GM19397 (cell line): Measurements from ENCODE around the gene AMPD2.

Source experiments
- ATAC-seq: cut with Tn5 transposase; IDR thresholded peaks from one replicate; pipeline ENCODE4 v1.9.1; 2021; ENCODE audit warnings: mild to moderate bottlenecking, moderate library complexity; ENCODE audit not compliant: unreplicated experiment

Gene AMPD2

DNA sequence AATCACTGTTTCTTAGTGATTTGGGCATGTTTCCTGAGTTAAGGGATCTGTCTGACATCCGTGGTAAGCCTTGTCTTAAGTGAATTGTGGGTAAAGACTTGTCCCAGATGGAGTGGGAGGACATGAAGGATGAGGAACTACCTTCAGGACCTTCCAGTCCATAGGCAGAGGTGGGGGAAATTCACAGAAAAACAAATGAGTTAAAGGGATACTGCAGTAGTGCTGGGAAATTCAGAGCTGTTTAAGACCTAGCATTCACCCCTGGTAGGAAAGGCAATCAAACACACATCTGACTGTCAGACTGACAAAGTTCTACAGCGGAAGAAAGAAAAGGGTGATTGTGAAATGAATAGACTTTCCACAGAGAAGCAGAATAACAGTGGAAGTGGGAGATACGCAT, 3.2 kb upstream of the AMPD2 start:
- ATAC-seq: no peak

DNA sequence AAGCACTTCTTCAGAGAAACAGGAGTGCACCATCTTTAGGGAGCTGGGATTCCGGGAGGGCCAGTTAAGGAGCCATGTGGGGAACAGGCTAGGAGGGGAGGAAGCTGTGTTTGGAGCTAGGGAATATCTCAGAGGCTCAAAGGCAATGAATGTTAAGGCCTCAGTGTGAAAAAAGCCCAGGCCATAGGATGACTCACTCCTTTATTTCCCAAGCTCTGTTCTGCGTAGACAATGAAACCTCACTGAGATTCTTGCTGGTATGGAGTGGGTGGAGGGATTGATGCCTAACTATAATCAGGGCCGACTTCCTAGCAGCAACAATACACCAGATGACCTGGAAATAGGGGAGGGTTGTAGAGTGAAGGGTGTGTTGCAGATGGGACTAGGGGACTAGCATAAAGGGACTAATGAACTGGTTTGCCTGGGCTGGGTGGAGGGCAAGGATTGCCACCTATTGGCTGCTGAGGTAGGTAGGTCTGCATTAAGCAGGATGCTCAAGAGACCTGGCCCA, 2.3 kb upstream of the AMPD2 start:
- ATAC-seq: no peak

DNA sequence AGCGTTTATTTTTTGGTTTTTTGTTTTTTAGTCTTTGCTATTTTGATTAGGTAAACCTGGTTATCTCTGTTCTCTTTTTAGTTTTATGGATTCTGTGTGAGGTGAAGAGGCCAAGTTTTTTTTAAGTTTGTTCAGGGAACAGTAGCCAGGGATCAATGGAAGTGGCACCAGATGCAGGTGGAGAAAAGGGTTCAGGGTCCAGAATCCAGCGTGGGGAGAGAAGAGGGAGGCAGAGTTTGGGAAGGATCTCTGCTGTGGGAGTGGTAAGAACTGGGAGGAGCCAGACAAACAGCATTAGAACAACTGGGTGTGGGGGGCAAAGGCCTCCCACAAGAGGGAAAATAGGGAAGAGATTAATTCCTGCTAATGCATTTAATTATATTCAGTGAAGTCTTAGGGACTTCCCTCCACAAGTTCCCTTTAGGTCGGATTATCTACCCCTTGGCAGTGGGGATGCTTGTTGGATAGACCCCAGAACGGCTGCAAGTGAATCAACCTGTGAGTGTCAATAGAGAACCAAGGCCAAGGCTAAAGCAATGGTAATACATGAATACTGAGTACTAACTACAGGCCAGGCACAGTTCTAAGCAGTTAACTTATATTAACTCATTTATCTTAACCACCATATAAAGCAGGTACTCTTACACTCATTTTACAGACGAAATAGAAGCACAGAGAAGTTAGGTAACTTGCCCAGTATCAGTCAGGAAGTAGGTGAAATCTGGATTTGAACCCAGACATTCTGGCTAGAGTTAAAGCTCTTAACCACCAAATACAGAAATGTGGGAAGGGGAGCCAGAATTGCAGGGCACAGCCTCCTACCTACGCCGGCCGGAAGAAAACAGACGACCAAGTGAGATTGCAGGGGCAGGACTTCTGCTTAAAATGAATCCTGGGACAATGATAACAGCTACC, 719 bp upstream of the AMPD2 start:
- ATAC-seq: no peak

DNA sequence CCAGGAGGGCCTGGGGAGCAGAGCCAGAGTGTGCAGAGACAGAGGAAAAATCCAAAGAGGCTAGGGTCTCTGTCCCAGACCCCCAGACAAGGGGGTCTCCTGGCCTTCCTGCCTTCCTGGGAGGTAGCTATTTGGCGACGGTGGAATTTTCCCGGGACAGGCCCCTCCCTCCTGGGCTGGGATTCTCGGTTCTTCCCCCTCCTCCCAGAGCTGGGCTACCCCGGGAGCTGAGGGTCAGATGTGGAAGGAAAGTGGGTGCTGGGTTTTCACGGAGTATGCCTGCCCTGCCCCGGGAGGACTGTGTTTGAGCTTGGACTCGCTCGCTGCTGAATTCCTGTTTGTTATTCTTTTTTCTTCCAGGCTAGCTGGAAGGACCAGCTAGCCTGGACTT, 759 bp downstream of the AMPD2 start:
- ATAC-seq: peak; percentile 2

DNA sequence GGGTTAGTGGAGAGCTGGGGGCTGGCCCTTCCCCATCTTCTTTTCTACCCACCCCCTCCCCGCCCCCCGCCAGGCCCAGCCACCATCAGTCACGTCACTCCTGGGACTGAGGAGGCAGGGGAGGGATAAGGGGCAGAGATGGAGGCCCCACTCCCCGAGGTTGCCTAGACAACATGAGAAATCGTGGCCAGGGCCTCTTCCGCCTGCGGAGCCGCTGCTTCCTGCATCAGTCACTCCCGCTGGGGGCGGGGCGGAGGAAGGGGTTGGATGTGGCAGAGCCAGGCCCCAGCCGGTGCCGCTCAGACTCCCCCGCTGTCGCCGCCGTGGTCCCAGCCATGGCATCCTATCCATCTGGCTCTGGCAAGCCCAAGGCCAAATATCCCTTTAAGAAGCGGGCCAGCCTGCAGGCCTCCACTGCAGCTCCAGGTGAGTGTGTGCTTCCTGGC, 1.2 kb downstream of the AMPD2 start:
- peak; percentile 61 for ATAC-seq

DNA sequence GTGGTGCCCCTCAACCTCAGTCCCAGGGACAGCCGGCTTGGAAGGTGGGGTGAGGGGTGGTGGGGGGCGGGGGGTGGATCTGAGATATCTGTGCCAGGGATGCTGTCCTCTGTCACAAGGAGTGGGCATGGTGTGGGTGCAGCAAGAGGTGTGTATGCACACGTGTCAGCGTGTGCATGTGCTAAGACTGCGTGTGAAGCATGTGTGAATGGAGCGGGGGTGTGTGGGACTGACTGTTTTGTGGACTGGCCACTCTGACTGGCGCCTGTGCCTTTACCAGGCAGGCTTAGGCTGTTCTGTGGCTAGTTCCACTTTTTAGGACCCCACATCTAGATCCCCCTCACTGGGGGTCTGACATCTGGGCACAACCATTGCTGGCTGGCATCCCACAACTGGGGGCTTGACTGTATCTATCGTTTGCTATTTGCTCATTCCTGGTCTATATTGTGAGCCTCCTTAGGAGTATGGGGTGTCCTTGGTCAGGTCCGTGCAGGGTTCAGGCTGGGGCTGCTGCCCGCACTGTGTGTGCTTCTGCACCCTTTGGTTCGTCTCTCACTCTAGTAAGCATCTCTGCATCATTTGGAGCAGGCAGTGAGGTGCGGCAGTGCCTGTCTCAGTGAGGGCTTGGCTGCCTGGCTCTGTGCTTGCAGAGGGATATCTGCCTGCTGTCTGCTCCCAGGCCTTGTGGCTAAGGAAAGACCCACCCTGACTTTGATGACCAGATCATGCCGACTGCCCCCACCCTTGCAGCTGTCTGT, 1.9 kb downstream of the AMPD2 start:
- ATAC-seq: no peak

DNA sequence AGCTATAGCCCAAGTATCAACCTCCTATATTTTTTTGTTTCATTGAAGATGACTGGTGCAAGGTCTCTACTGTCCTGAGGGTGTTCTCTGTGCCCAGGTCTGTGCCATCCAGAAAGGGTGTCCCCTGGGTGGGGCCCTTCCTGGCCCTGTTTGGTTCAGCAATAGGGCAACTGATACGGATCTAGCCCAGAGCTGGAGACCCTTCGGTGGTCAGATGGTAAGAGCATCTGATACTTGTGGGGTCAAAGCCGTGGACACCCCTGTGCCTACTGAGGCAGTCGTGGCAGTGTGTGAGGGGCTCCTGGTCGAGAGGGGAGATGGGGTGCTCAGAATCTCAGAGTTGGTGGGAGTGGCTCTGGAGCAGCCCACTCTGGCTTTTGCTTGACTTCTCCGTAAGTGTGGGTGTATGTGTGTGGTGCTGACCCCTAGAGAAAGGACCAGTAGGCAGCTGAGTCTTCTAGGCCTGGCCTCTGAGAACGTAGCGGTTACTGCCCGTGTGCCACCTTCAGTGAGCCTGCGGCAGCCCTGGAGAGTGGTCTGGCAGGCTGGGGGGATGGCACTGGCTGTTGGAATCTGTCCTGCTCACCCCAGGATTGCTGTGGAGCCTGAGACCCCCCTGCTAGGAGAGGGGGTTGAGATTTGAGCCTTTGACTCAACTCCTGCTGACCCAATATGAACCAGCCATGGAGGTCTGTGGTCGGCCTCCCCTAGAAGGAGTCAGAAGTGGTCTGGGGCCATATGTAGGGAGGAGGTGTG, 2.7 kb downstream of the AMPD2 start:
- no peak for ATAC-seq

DNA sequence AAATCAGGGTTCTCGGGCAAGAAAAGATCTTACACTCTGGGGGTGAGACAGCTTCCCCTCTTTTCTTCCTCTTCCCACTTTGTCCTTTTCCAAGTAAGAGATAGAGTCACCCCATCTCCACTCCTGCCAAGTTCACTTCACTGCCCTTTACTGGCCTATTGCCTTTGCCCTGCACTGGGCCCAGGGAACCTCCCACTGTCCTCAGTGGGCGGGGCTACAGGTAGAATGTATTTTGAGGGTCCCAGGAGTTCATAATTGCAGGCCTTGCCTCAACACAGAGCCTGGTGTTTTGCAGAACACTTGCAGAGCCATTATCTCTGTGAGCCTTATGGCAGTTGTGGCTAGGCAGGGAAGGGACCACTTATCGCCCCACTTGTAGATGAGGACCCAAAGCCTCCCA, 3.3 kb downstream of the AMPD2 start:
- ATAC-seq: no peak

DNA sequence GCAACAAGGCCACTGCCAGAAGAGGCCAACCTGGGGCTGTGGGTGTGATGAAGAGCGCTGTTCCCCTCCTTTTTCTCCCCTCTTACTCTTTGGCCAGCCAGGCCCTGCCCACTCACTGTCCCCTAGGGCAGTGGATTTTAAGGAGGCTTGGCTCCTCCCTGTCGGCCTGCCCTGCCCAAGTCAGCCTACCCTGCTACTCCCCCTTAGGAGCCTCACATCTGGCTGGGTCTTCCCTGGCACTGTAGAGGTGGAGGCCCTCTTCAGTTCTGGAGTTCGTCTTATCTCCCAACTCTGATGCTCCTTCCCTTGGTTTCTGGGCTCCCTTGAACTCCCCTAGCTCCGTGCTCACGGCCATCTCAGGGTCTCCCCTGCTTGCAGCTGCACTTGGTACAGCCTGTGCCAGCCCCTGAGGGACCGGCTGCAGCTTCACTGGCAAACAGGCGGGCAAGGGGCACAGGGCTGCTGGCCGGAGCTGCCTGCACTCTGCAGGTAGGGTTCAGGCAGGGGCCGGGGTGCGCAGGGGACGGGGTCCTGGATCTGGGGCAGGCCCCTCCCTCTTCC, 4.0 kb downstream of the AMPD2 start:
- ATAC-seq: no peak

DNA sequence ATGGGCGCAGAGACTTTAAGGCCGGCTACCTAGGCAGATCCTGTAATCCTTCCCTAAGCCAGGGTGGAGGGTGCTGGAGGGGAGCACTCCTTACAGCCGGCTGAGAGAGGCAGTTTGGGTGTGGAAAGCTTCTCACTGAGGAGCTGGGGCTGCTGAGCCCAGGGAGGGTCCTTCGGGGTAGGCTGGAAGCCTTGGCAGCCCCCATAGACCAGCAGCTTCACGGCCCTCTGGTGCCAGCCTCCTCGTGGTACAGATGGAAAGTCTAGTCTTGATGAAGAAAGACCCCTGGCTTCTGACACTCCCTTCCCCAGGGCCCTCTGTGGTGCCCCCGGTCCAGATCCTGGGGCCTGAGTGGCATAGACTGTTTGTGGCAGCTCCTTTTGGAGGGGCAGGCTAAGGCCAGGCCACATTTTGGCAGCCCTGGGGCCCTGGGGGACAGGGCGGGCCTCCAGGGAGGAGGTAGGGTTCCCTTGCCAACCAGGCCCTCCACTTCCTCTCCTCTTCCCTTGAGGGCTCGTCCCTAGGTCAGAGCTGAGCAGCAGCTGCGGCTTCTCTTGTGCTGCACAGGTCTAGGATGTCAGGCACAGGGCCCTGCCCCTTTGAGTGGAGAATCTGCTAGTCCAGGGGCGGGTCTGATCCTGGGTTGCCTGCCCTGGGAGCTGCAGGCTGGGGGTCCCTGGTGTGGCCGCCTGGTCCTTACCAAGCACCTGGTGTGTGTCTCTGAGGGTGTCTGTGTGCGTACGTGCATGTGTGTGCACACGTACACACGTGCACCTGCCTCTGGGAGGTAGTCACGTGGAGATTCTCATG, 4.8 kb downstream of the AMPD2 start:
- ATAC-seq: no peak

DNA sequence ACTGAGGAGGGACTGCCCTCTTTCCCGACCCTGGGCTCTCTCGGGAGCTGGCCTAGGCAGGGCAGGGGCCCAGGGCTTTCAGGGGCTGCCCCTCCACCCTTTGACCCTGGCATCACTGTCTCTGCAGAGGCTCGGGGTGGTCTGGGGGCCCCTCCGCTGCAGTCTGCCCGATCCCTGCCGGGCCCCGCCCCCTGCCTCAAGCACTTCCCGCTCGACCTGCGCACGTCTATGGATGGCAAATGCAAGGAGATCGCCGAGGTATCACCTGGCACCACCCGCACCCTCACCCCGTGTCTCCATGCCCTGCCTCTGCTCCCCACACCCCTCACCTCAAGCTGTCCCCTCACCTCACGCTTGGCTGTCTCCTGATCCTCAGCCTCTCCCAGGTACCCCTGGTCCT, 5.5 kb downstream of the AMPD2 start:
- ATAC-seq: no peak

DNA sequence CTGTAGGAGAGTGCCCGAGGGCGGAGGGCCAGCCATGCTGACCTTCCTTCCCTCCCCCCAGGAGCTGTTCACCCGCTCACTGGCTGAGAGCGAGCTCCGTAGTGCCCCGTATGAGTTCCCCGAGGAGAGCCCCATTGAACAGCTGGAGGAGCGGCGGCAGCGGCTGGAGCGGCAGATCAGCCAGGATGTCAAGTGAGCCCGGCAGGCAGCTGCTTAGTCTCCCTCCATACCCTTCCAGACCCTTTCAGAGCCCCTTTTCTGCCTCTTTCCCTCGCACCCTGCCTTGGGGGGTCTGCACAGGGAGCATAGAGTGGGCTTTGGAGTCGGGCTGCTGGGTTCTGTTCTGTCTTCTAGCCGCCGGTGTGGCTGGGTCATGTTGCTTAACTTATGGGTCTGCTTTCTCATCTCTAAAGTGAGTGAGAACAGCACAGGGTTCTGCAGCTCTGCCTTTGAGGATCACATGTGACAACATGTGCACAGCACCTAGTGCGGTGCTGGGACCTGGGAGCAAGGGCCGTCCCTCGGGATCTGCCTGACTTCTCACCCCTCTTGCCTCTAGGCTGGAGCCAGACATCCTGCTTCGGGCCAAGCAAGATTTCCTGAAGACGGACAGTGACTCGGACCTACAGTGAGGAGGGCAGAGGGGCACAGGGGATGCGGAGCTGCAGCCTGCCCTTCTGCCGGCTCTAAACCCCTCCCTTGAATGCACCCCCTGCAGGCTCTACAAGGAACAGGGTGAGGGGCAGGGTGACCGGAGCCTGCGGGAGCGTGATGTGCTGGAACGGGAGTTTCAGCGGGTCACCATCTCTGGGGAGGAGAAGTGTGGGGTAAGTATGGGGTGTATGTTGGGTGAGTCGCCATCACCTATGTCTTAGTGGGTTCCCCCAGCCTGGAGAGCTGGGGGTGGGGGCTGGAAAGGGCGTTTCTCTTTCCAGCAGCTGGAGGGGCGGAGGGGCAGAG, 6.2 kb downstream of the AMPD2 start:
- ATAC-seq: no peak

DNA sequence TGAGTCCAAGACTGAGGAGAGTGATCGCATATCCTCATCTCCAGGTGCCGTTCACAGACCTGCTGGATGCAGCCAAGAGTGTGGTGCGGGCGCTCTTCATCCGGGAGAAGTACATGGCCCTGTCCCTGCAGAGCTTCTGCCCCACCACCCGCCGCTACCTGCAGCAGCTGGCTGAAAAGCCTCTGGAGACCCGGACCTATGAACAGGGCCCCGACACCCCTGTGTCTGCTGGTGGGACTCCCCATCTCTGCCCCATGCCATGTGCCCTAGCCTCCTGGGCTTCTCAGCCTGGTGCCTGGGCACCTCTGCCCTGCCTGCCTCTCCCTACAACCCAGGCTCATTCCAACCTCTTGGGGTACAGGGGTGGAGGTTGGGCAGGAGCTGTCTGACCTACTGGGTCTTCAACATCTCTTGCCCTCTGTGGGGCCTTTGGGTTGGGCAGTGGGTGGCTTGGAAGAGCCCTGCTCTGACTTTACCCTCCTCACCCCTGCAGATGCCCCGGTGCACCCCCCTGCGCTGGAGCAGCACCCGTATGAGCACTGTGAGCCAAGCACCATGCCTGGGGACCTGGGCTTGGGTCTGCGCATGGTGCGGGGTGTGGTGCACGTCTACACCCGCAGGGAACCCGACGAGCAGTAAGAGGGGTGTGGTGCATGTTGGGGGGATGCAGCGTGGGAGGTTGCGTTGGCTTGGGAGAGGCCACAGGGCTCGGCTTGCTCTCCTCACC, 7.2 kb downstream of the AMPD2 start:
- no peak for ATAC-seq

DNA sequence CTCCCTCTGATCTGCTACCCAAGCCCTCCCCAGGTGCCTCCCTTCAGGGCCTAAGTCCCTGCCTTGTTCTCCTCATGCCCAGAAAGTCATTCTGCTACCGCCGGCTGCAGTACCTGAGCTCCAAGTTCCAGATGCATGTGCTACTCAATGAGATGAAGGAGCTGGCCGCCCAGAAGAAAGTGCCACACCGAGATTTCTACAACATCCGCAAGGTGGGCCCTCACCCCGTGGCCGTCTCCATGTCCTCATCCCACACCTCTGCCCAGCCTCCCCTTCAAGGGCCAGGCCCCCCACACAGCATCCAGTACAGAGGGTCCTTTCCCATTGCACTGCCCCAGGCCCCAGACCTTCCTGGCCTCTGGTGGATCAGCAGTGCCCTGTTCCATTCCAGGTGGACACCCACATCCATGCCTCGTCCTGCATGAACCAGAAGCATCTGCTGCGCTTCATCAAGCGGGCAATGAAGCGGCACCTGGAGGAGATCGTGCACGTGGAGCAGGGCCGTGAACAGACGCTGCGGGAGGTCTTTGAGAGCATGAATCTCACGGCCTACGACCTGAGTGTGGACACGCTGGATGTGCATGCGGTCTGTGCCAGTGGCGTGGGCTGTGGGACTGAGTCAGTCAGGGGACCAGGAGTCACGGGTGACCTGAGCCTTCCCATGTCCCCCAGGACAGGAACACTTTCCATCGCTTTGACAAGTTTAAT, 8.2 kb downstream of the AMPD2 start:
- ATAC-seq: no peak

DNA sequence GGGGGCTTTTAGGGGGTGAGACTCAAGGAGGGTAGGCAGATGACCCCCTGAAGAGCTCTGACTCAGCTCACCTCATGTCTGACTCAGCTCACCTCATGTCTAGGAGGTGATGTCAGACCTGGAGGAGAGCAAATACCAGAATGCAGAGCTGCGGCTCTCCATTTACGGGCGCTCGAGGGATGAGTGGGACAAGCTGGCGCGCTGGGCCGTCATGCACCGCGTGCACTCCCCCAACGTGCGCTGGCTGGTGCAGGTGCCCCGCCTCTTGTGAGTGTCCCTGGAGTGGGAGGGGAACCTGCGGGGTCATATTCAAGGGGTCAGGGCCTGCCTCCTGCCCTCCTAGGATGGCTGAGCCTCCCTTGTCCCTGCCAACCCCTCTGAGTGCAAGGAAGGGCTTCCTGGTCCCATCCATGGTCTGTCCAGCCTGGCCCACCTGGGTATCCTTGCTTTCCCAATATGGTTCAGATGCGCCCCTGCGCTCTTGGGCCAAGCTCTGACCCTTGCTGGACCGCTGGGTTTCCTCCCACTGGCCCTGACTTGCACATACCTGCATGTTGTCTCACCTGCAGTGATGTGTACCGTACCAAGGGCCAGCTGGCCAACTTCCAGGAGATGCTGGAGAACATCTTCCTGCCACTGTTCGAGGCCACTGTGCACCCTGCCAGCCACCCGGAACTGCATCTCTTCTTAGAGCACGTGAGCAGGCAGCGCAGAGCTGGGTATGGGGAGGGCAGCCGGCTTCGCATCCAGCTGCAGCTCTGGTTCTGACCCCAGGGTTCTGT, 9.1 kb downstream of the AMPD2 start:
- ATAC-seq: no peak

DNA sequence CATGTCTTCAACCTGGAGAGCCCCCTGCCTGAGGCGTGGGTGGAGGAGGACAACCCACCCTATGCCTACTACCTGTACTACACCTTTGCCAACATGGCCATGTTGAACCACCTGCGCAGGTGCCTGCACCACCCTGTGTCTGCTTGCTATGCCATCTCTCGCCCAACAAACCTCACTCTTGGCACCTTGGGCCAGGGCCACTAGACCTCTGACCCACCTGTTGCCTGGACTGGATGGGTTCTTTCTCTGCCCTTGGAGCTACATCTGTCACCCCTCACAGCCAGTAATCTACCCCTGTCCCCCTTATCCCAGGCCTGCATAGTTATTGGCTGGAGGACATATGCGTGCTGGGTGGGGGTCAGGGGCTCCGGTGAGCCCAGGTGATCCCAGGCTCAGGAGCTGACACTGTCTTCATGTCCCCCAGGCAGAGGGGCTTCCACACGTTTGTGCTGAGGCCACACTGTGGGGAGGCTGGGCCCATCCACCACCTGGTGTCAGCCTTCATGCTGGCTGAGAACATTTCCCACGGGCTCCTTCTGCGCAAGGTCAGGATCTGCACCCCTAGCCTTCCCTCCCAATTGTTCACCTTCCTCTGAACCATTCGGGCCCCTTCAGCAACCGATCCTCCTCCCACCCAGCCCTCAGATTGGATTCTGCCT, 9.9 kb downstream of the AMPD2 start:
- no peak for ATAC-seq
